H1 (cell line): ENCODE data around the gene CCDC106. TPM values are rescaled to one million over a fixed set of nuclear protein-coding genes. Genes with fewer than 3 reads are reported as not detected.

Source experiments
- CTCF ChIA-PET: fragments of 300-600 bp; sonication (Branson Sonifier 250); formaldehyde crosslinking; loops from one replicate; lab custom pipeline; 2021; ENCODE audit not compliant: partially characterized antibody; lab: Charles Lee
- POLR2A ChIA-PET: fragments of 300-600 bp; sonication (Branson Sonifier 250); formaldehyde crosslinking; loops from one replicate; lab custom pipeline; 2021; ENCODE audit warnings: inconsistent platforms; ENCODE audit not compliant: partially characterized antibody; lab: Charles Lee
- DNase-seq, 2 experiments: peaks; one replicate each; pipeline versions ENCODE4 v3.0.0 to v3.0.0-alpha.2; 2010 to 2022; ENCODE audit warnings: low spot score in 2 of 2, low read depth in 1 of 2, mixed read lengths in 1 of 2
- FAIRE-seq: peaks from 2 replicates; lab custom pipeline; 2011; peaks lifted over from hg19 to GRCh38; lab: Jason Lieb, UNC
- H2AFZ ChIP-seq: 2 replicates; pipeline ENCODE4 v1.8.1; 2012; ENCODE audit warnings: low read length, inconsistent platforms
- H2AK5ac ChIP-seq: 2 replicates; pipeline ENCODE4 v1.6.1; 2013; ENCODE audit warnings: low read depth, low read length
- H2BK120ac ChIP-seq: replicated peaks from 2 replicates; pipeline ENCODE3; 2013; ENCODE audit warnings: low read depth, low read length, inconsistent platforms
- H2BK12ac ChIP-seq: 2 replicates; pipeline ENCODE4 v1.6.1; 2013; ENCODE audit warnings: low read depth, low read length
- H2BK15ac ChIP-seq: 2 replicates; pipeline ENCODE4 v1.6.1; 2013; ENCODE audit warnings: low read length
- H2BK20ac ChIP-seq: 2 replicates; pipeline ENCODE4 v1.6.1; 2013; ENCODE audit warnings: low read length
- H2BK5ac ChIP-seq: 2 replicates; pipeline ENCODE4 v1.6.1; 2013; ENCODE audit warnings: low read depth, low read length
- H3K14ac ChIP-seq: 2 replicates; pipeline ENCODE4 v1.6.1; 2013; ENCODE audit warnings: inconsistent platforms; ENCODE audit not compliant: insufficient read length
- H3K18ac ChIP-seq: 2 replicates; pipeline ENCODE4 v1.6.1; 2013; ENCODE audit warnings: low read length; ENCODE audit errors: extremely low read depth
- H3K23ac ChIP-seq: 2 replicates; pipeline ENCODE4 v1.6.1; 2013; ENCODE audit warnings: inconsistent platforms; ENCODE audit not compliant: insufficient read length
- H3K23me2 ChIP-seq: 2 replicates; pipeline ENCODE4 v1.6.1; 2013; ENCODE audit warnings: low read depth, low read length
- H3K27ac ChIP-seq: 2 replicates; pipeline ENCODE4 v1.6.1; 2011; ENCODE audit warnings: low read depth, low read length, inconsistent platforms
- H3K27me3 ChIP-seq, 4 experiments: replicated peaks in 1 of 4; 1 replicate in 1 of 4; 2 replicates in 3 of 4; pipeline versions ENCODE4 v1.6.1 to v1.8.1; 2011 to 2013; ENCODE audit warnings: low read length in 3 of 4, mild to moderate bottlenecking in 3 of 4, inconsistent platforms in 2 of 4, mixed read lengths in 2 of 4, moderate library complexity in 1 of 4; ENCODE audit not compliant: control insufficient read depth in 3 of 4, insufficient read depth in 3 of 4; ENCODE audit errors: extremely low read depth in 1 of 4
- H3K36me3 ChIP-seq, 4 experiments: 2 replicates each; pipeline versions ENCODE4 v1.6.1 to v1.8.1; 2011 to 2013; ENCODE audit warnings: mild to moderate bottlenecking in 4 of 4, low read length in 3 of 4, moderate library complexity in 2 of 4, control low read depth in 1 of 4, inconsistent platforms in 1 of 4; ENCODE audit not compliant: insufficient read depth in 4 of 4, control insufficient read depth in 2 of 4
- H3K4ac ChIP-seq: replicated peaks from 2 replicates; pipeline ENCODE3; 2013; ENCODE audit warnings: low read length, low read depth, mixed read lengths, inconsistent platforms; ENCODE audit not compliant: insufficient read length
- H3K4me1 ChIP-seq, 4 experiments: replicated peaks in 1 of 4; 1 replicate in 1 of 4; 2 replicates in 3 of 4; pipeline versions ENCODE4 v1.6.1 to v1.8.1; 2011 to 2013; ENCODE audit warnings: low read length in 3 of 4, inconsistent platforms in 2 of 4, mixed read lengths in 1 of 4; ENCODE audit not compliant: insufficient read depth in 4 of 4, control insufficient read depth in 3 of 4
- H3K4me2 ChIP-seq, 2 experiments: 2 replicates each; pipeline versions ENCODE4 v1.6.1 to v1.8.1; 2011 to 2013; ENCODE audit warnings: low read depth in 2 of 2, low read length in 2 of 2, control low read depth in 1 of 2, inconsistent platforms in 1 of 2, mild to moderate bottlenecking in 1 of 2; ENCODE audit not compliant: insufficient read depth in 1 of 2
- H3K4me3 ChIP-seq, 4 experiments: fragments of 200-600, 300-600 bp in 1 of 4; sonication (generic), shearing (Covaris generic), sonication (Bioruptor Twin) in 1 of 4; 2 replicates each; pipeline versions ENCODE4 v1.5.1 to v1.8.1; 2011 to 2016; ENCODE audit warnings: low read length in 4 of 4, low read depth in 3 of 4, control low read depth in 2 of 4, inconsistent platforms in 2 of 4, mild to moderate bottlenecking in 2 of 4, mixed read lengths in 1 of 4, moderate library complexity in 1 of 4; ENCODE audit not compliant: insufficient read depth in 2 of 4; ENCODE audit errors: extremely low read depth in 1 of 4
- H3K56ac ChIP-seq: replicated peaks from 2 replicates; pipeline ENCODE3; 2013; ENCODE audit warnings: low read depth, mild to moderate bottlenecking, mixed read lengths, low read length, inconsistent platforms; ENCODE audit not compliant: insufficient read length
- H3K79me1 ChIP-seq: 2 replicates; pipeline ENCODE4 v1.6.1; 2013; ENCODE audit warnings: low read depth, low read length, control low read depth
- H3K79me2 ChIP-seq, 2 experiments: 2 replicates each; pipeline versions ENCODE4 v1.6.1 to v1.8.1; 2012 to 2013; ENCODE audit warnings: low read length in 2 of 2, mild to moderate bottlenecking in 2 of 2, inconsistent platforms in 1 of 2; ENCODE audit not compliant: insufficient read depth in 2 of 2, control insufficient read depth in 1 of 2
- H3K9ac ChIP-seq, 4 experiments: replicated peaks in 1 of 4; 1 replicate in 1 of 4; 2 replicates in 3 of 4; pipeline versions ENCODE4 v1.6.1 to v1.8.1; 2011 to 2013; ENCODE audit warnings: low read depth in 3 of 4, low read length in 3 of 4, control low read depth in 2 of 4, mild to moderate bottlenecking in 2 of 4, moderate library complexity in 2 of 4, inconsistent platforms in 1 of 4; ENCODE audit errors: extremely low read depth in 1 of 4
- H3K9me3 ChIP-seq, 2 experiments: 2 replicates each; pipeline versions ENCODE4 v1.6.1 to v1.8.1; 2012 to 2013; ENCODE audit warnings: mild to moderate bottlenecking in 2 of 2, moderate library complexity in 2 of 2, control low read depth in 1 of 2, inconsistent platforms in 1 of 2, low read depth in 1 of 2, low read length in 1 of 2, mixed read lengths in 1 of 2; ENCODE audit not compliant: insufficient read depth in 2 of 2
- H4K20me1 ChIP-seq, 2 experiments: replicated peaks in 1 of 2; 2 replicates each; pipeline versions ENCODE3 to v1.8.1; 2011 to 2013; ENCODE audit warnings: inconsistent platforms in 2 of 2, low read length in 2 of 2, mild to moderate bottlenecking in 1 of 2; ENCODE audit not compliant: insufficient read depth in 2 of 2, control insufficient read depth in 1 of 2
- H4K5ac ChIP-seq: 2 replicates; pipeline ENCODE4 v1.6.1; 2013; ENCODE audit warnings: low read length, low read depth, mixed read lengths, inconsistent platforms; ENCODE audit not compliant: insufficient read length
- H4K8ac ChIP-seq: 2 replicates; pipeline ENCODE4 v1.8.0; 2013; ENCODE audit warnings: mild to moderate bottlenecking, moderate library complexity, low read length, inconsistent platforms; ENCODE audit not compliant: insufficient read depth; ENCODE audit errors: extremely low read depth
- H4K91ac ChIP-seq: replicated peaks from 2 replicates; pipeline ENCODE3; 2013; ENCODE audit warnings: low read length, mixed read lengths, inconsistent platforms; ENCODE audit not compliant: insufficient read length
- CEBPB ChIP-seq: IDR thresholded peaks from 2 replicates; pipeline ENCODE4 v1.6.1; 2012; ENCODE audit warnings: low read depth, low read length
- CHD2 ChIP-seq: IDR thresholded peaks from 2 replicates; pipeline ENCODE4 v1.6.1; 2012; ENCODE audit warnings: low read length, improper control_type of control experiment
- GTF2F1 ChIP-seq: IDR thresholded peaks from 2 replicates; pipeline ENCODE4 v1.6.1; 2012; ENCODE audit warnings: low read depth, low read length, improper control_type of control experiment, borderline replicate concordance
- HDAC2 ChIP-seq, 2 experiments: fragments of 300-600 bp in 1 of 2; sonication (generic) in 1 of 2; IDR thresholded peaks; 2 replicates each; pipeline ENCODE4 v1.6.1; 2011 to 2012; ENCODE audit warnings: low read depth in 2 of 2, low read length in 2 of 2, mild to moderate bottlenecking in 2 of 2, moderate library complexity in 2 of 2, borderline replicate concordance in 1 of 2, inconsistent platforms in 1 of 2
- KDM1A ChIP-seq: fragments of 200-600, 300-600 bp; sonication (generic); IDR thresholded peaks from 2 replicates; pipeline ENCODE4 v1.7.1; 2016; ENCODE audit warnings: mild to moderate bottlenecking, low read length, borderline replicate concordance
- KDM5A ChIP-seq: fragments of 200-600 bp; IDR thresholded peaks from 2 replicates; pipeline ENCODE4 v1.7.1; 2012; ENCODE audit warnings: mild to moderate bottlenecking, low read length, inconsistent platforms, mixed read lengths
- PHF8 ChIP-seq: fragments of 200-600 bp; sonication (generic); conservative IDR thresholded peaks from 2 replicates; pipeline ENCODE4 v1.7.1; 2012; ENCODE audit warnings: low read depth, mild to moderate bottlenecking, inconsistent platforms, low read length, moderate library complexity
- RAD21 ChIP-seq, 2 experiments: IDR thresholded peaks in 1 of 2; conservative IDR thresholded peaks in 1 of 2; 2 replicates each; pipeline ENCODE4 v1.6.1; 2011; ENCODE audit warnings: low read depth in 2 of 2, low read length in 2 of 2, improper control_type of control experiment in 1 of 2, inconsistent platforms in 1 of 2, mild to moderate bottlenecking in 1 of 2, moderate library complexity in 1 of 2
- SIN3A ChIP-seq, 2 experiments: IDR thresholded peaks in 1 of 2; conservative IDR thresholded peaks in 1 of 2; 2 replicates each; pipeline ENCODE4 v1.6.1; 2011 to 2012; ENCODE audit warnings: low read length in 2 of 2, improper control_type of control experiment in 1 of 2, low read depth in 1 of 2, mild to moderate bottlenecking in 1 of 2
- SP2 ChIP-seq: IDR thresholded peaks from 2 replicates; pipeline ENCODE4 v1.6.1; 2012; ENCODE audit warnings: mild to moderate bottlenecking, low read length, inconsistent platforms
- YY1 ChIP-seq: IDR thresholded peaks from 2 replicates; pipeline ENCODE4 v1.6.1; 2011; ENCODE audit warnings: low read depth, mild to moderate bottlenecking, low read length
- WGBS, 2 experiments: shearing (Covaris generic) in 1 of 2; methylation state at CpG; one replicate each; pipeline versions ENCODE4 v1.1.6 to v1.1.7; 2013 to 2015; ENCODE audit warnings: low lambda C conversion rate in 2 of 2, mixed read lengths in 2 of 2, inconsistent platforms in 1 of 2, low coverage in 1 of 2, missing lambda C conversion rate in 1 of 2; ENCODE audit not compliant: insufficient replicate concordance in 2 of 2, insufficient coverage in 1 of 2, insufficient read length in 1 of 2; ENCODE audit errors: extremely low coverage in 1 of 2, missing lambda C conversion rate in 1 of 2; 5-methylcytosine and 5-hydroxymethylcytosine counted together
- polyA plus RNA-seq, 7 experiments: library from polyadenylated mRNA; depleted of rRNA in 3 of 7; stranded (reverse) in 5 of 7; unstranded in 2 of 7; fragments of >200 nt in 5 of 7; fragments of 200-250 nt in 2 of 7; gene quantifications; 1 replicate in 5 of 7; 2 replicates in 1 of 7; 4 replicates in 1 of 7; pipeline versions ENCODE4 v1.2.1 to v1.2.3, GENCODE V29; 2011 to 2013; ENCODE audit warnings: missing spikeins in 2 of 7, mixed read lengths in 2 of 7
- total RNA-seq: library from RNA; stranded (reverse); fragmentation: NEBNext Ultra II Directional; extraction: Animal tissue kit (Norgen Biotek cat#: 25700); gene quantifications from 2 replicates; pipeline ENCODE4 v1.2.1, GENCODE V29; 2021

CCDC106 gene
- total and polyA plus RNA-seq, 2 of the 8 experiments (the other 6 are each of a cell fraction or from before 2014, with no cell fraction given) = 12.0 to 20.1 TPM

GRCh38 chr19:55649268-55650125 lies 1.5 kb downstream of the CCDC106 start:
- H3K4me2 ChIP-seq = peak overlapping the region in 1 of 2 experiments; percentile 78; a peak in 2 of 4 replicates
- no peak for TF ChIP-seq SIN3A (conservative IDR thresholded peaks at IDR 0.05 in 1 of 2, IDR thresholded peaks at IDR 0.05 in 1 of 2; ENCODE audit: low read depth in 1 of 2, low read length in 2 of 2)
- no peak for TF ChIP-seq SP2
- no peak for TF ChIP-seq CEBPB
- no peak for TF ChIP-seq RAD21 (IDR thresholded peaks at IDR 0.05 in 1 of 2, conservative IDR thresholded peaks at IDR 0.05 in 1 of 2; ENCODE audit: low read depth in 2 of 2, low read length in 2 of 2)
- TF ChIP-seq PHF8 = no peak
- no peak for TF ChIP-seq KDM1A
- TF ChIP-seq KDM5A = no peak
- no peak for TF ChIP-seq GTF2F1
- no peak for TF ChIP-seq YY1
- TF ChIP-seq HDAC2 (IDR thresholded peaks at IDR 0.05; ENCODE audit: borderline replicate concordance in 1 of 2, low read depth in 2 of 2, low read length in 2 of 2) = no peak
- no peak for TF ChIP-seq CHD2

More at GRCh38 chr19:55649268-55650125, 1.5 kb downstream of the CCDC106 start:
- FAIRE-seq (no peak), DNase-seq (no peak)
- Histone ChIP-seq H2BK5ac (no peak overlapping the region), H3K4me3 (no peak overlapping the region), H3K9me3 (no peaks in the 10 kb centered on the region), H2BK20ac (no peak overlapping the region), H3K23ac (no peak overlapping the region), H3K27ac (no peak overlapping the region), H4K20me1 (peaks cover 0 to 4% of the 10 kb centered on the region in 2 experiments), H2BK12ac (no peak overlapping the region), H3K79me2 (peaks cover 0 to 13% of the 10 kb centered on the region in 2 experiments; a peak in 3 of 4 replicates), H2BK120ac (no peak overlapping the region), H3K56ac (no peak overlapping the region), H3K9ac (no peak overlapping the region), H2AK5ac (no peak overlapping the region), H2BK15ac (no peak overlapping the region), H3K14ac (no peak overlapping the region), H4K8ac (peak overlapping the region; percentile 63), H3K4ac (no peak overlapping the region), H3K79me1 (peaks cover 10% of the 10 kb centered on the region), H4K91ac (no peak overlapping the region), H3K23me2 (peaks cover 11% of the 10 kb centered on the region), H4K5ac (no peak overlapping the region), H2AFZ (no peak overlapping the region), H3K27me3 (no peaks in the 10 kb centered on the region), H3K4me1 (peaks cover 0 to 10% (median 5%) of the 10 kb centered on the region in 4 experiments; a peak in 6 of 7 replicates), H3K18ac (no peak overlapping the region), H3K36me3 (peaks cover 7 to 13% (median 11%) of the 10 kb centered on the region in 4 experiments)
- CTCF ChIA-PET = interaction anchor here (0.6 to 6.9 kb wide), 4 partner anchors 12 to 25 kb away, joined by 3 to 56 read pairs (median 16); no protein-coding TSS in a partner anchor
- POLR2A ChIA-PET = interaction anchor here (0.7 to 9.2 kb wide), 8 partner anchors 7 to 242 kb away, joined by 3 to 96 read pairs (median 4); partner anchors contain the start of genes UBE2S, ZNF580 and ZNF865
- WGBS, 2 experiments = 94% methylated on average over 15 of the region's 17 CpGs; no CpG with 5 or more reads in 1 of the 2 experiments
